HEK293 (cell line): ENCODE measurements around the gene TCF3.

Experiments used
- GLIS1 ChIP-seq: fragments of 450-650 bp; formaldehyde crosslinking; IDR thresholded peaks from 2 replicates; pipeline ENCODE4 v1.5.1; 2016; ENCODE audit warnings: missing biosample characterization, missing genetic modification characterization
- HOXA7 ChIP-seq: sonication (generic); formaldehyde crosslinking; IDR thresholded peaks from 2 replicates; pipeline ENCODE4 v1.8.1; 2022; ENCODE audit warnings: missing genetic modification reagents, borderline replicate concordance
- KLF9 ChIP-seq: fragments of 450-650 bp; formaldehyde crosslinking; IDR thresholded peaks from 2 replicates; pipeline ENCODE4 v1.5.1; 2016; ENCODE audit warnings: missing biosample characterization, missing genetic modification characterization, low read depth
- PRDM1 ChIP-seq: fragments of 450-650 bp; formaldehyde crosslinking; IDR thresholded peaks from 2 replicates; pipeline ENCODE4; 2016; ENCODE audit warnings: missing biosample characterization, missing genetic modification characterization
- SCRT2 ChIP-seq: fragments of 450-650 bp; formaldehyde crosslinking; IDR thresholded peaks from 2 replicates; pipeline ENCODE4 v1.5.1; 2016; ENCODE audit warnings: missing biosample characterization, missing genetic modification characterization
- SP7 ChIP-seq: fragments of 450-650 bp; formaldehyde crosslinking; IDR thresholded peaks from 2 replicates; pipeline ENCODE4 v1.5.1; 2016; ENCODE audit warnings: missing biosample characterization, missing genetic modification characterization
- ZBTB20 ChIP-seq: fragments of 450-650 bp; formaldehyde crosslinking; IDR thresholded peaks from 2 replicates; pipeline ENCODE4 v1.5.1; 2016; ENCODE audit warnings: missing biosample characterization, missing genetic modification characterization
- ZBTB7A ChIP-seq: fragments of 450-650 bp; formaldehyde crosslinking; IDR thresholded peaks from 2 replicates; pipeline ENCODE4 v1.5.1; 2016; ENCODE audit warnings: low read depth, missing biosample characterization, missing genetic modification characterization
- ZEB2 ChIP-seq: fragments of 450-650 bp; formaldehyde crosslinking; IDR thresholded peaks from 2 replicates; pipeline ENCODE4 v1.5.1; 2016; ENCODE audit warnings: missing biosample characterization, missing genetic modification characterization
- ZFP3 ChIP-seq: fragments of 450-650 bp; formaldehyde crosslinking; IDR thresholded peaks from 2 replicates; pipeline ENCODE4 v1.5.1; 2016; ENCODE audit warnings: low read depth, missing biosample characterization, missing genetic modification characterization
- ZNF223 ChIP-seq: fragments of 450-650 bp; formaldehyde crosslinking; IDR thresholded peaks from 2 replicates; pipeline ENCODE4 v1.5.1; 2016; ENCODE audit warnings: missing biosample characterization, missing genetic modification characterization
- ZNF24 ChIP-seq: fragments of 450-650 bp; formaldehyde crosslinking; IDR thresholded peaks from 2 replicates; pipeline ENCODE4 v1.5.1; 2016; ENCODE audit warnings: missing biosample characterization, missing genetic modification characterization
- ZNF266 ChIP-seq: fragments of 450-650 bp; formaldehyde crosslinking; IDR thresholded peaks from 2 replicates; pipeline ENCODE4 v1.5.1; 2016; ENCODE audit warnings: missing biosample characterization, missing genetic modification characterization, low read depth
- ZNF426 ChIP-seq: fragments of 450-650 bp; formaldehyde crosslinking; IDR thresholded peaks from 2 replicates; pipeline ENCODE4 v1.5.1; 2017; ENCODE audit warnings: missing biosample characterization, missing genetic modification characterization, mild to moderate bottlenecking, inconsistent platforms, moderate library complexity
- ZNF48 ChIP-seq: fragments of 450-650 bp; formaldehyde crosslinking; IDR thresholded peaks from 2 replicates; pipeline ENCODE4 v1.5.1; 2016; ENCODE audit warnings: missing biosample characterization, missing genetic modification characterization
- ZNF549 ChIP-seq: fragments of 450-650 bp; IDR thresholded peaks from 2 replicates; pipeline ENCODE4 v1.5.1; 2018; ENCODE audit warnings: missing biosample characterization, missing genetic modification characterization, mild to moderate bottlenecking, inconsistent platforms, moderate library complexity
- ZNF585B ChIP-seq: fragments of 450-650 bp; formaldehyde crosslinking; IDR thresholded peaks from 2 replicates; pipeline ENCODE4 v1.5.1; 2016; ENCODE audit warnings: missing biosample characterization, missing genetic modification characterization
- ZNF621 ChIP-seq: fragments of 450-650 bp; formaldehyde crosslinking; IDR thresholded peaks from 2 replicates; pipeline ENCODE4 v1.5.1; 2017; ENCODE audit warnings: missing biosample characterization, missing genetic modification characterization
- ZNF660 ChIP-seq: fragments of 450-650 bp; IDR thresholded peaks from 2 replicates; pipeline ENCODE4 v1.5.1; 2018; ENCODE audit warnings: missing biosample characterization, mild to moderate bottlenecking, missing genetic modification characterization
- ZNF768 ChIP-seq: fragments of 450-650 bp; formaldehyde crosslinking; IDR thresholded peaks from 2 replicates; pipeline ENCODE4 v1.5.1; 2018; ENCODE audit warnings: missing biosample characterization, mild to moderate bottlenecking, missing genetic modification characterization
- TF ChIP-seq, protein P1 (sequence below): fragments of 450-650 bp; formaldehyde crosslinking; IDR thresholded peaks from 2 replicates; pipeline ENCODE4 v1.5.1; 2017; ENCODE audit warnings: missing biosample characterization, missing genetic modification characterization
- TF ChIP-seq, protein P2 (sequence below): fragments of 450-650 bp; formaldehyde crosslinking; IDR thresholded peaks from 2 replicates; pipeline ENCODE4 v1.5.1; 2016; ENCODE audit warnings: missing biosample characterization, missing genetic modification characterization
- TF ChIP-seq, protein P3 (sequence below): fragments of 450-650 bp; formaldehyde crosslinking; IDR thresholded peaks from 2 replicates; pipeline ENCODE4 v1.5.1; 2016; ENCODE audit warnings: missing biosample characterization, missing genetic modification characterization, low read depth
- TF ChIP-seq, protein P4 (sequence below): fragments of 450-650 bp; IDR thresholded peaks from 2 replicates; pipeline ENCODE4 v1.5.1; 2018; ENCODE audit warnings: missing biosample characterization, mild to moderate bottlenecking, missing genetic modification characterization
- TF ChIP-seq, protein P5 (sequence below): fragments of 450-650 bp; IDR thresholded peaks from 2 replicates; pipeline ENCODE4 v1.5.1; 2018; ENCODE audit warnings: missing biosample characterization, missing genetic modification characterization
- TF ChIP-seq, protein P6 (sequence below): fragments of 450-650 bp; formaldehyde crosslinking; IDR thresholded peaks from 2 replicates; pipeline ENCODE4 v1.5.1; 2017; ENCODE audit warnings: missing biosample characterization, missing genetic modification characterization
- TF ChIP-seq, protein P7 (sequence below): fragments of 450-650 bp; formaldehyde crosslinking; IDR thresholded peaks from 2 replicates; pipeline ENCODE4 v1.5.1; 2016; ENCODE audit warnings: missing biosample characterization, missing genetic modification characterization

Gene TCF3

DNA sequence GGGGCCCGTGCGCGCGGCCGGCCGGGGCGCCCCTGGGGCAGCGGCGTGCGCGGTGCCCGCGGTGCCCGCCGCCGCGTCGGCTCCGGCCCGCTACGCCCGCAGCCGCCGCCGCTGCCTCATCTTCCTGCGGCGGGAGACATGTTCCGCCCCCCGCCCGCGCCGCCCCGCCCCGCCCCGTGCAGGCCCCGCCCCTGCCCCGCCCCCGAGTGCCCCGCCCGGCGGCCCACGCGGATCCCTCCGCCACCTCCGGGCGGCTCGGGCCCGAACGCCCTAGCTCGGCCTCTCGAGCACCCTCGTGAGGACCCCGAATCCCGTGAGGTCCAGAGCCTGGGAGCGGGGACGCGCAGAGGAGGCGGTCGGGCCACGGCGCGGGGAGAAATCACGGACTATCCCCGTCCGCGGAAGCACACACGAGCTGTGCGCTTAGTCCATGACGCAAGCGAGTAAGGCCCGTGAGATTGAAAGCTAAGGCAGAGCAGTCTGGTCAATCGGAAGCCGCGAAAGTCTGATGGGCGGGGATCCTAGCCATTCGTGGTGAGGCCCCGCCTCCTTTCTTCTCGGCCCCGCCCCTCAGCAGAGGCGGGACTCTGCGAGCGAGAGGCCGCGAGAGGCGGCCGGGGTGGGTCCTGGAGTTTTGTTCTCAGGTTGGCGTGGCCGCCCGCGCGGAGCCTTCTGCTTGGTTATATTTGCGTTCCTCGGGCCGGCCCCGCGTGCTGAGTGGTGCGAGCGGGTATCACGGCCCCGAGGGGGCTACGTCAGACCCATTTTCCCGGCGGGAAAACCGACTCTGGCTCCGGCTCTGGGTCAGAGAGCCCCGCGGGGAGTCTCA is at the start of gene TCF3 (continued):
- TF ChIP-seq, protein P1, sequence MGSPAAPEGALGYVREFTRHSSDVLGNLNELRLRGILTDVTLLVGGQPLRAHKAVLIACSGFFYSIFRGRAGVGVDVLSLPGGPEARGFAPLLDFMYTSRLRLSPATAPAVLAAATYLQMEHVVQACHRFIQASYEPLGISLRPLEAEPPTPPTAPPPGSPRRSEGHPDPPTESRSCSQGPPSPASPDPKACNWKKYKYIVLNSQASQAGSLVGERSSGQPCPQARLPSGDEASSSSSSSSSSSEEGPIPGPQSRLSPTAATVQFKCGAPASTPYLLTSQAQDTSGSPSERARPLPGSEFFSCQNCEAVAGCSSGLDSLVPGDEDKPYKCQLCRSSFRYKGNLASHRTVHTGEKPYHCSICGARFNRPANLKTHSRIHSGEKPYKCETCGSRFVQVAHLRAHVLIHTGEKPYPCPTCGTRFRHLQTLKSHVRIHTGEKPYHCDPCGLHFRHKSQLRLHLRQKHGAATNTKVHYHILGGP (tag by site-specific recombination), result 0 out of 2 replicates have a peak, but pooled peaks have one; percentile 48
- no peak for TF ChIP-seq ZNF585B (tag by site-specific recombination)
- peak; percentile 97 for TF ChIP-seq SP7 (tag by site-specific recombination)
- TF ChIP-seq ZNF426 (tag by site-specific recombination), result no peak
- no peak for TF ChIP-seq PRDM1 (tag by site-specific recombination)
- TF ChIP-seq GLIS1, result peak; percentile 75
- TF ChIP-seq ZNF549, result no peak
- TF ChIP-seq, protein P2, sequence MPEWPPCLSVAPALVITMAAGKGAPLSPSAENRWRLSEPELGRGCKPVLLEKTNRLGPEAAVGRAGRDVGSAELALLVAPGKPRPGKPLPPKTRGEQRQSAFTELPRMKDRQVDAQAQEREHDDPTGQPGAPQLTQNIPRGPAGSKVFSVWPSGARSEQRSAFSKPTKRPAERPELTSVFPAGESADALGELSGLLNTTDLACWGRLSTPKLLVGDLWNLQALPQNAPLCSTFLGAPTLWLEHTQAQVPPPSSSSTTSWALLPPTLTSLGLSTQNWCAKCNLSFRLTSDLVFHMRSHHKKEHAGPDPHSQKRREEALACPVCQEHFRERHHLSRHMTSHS, result peak; percentile 77
- peak; percentile 99 for TF ChIP-seq KLF9
- TF ChIP-seq ZNF660, result peak; percentile 82
- TF ChIP-seq HOXA7, result no peak
- no peak for TF ChIP-seq ZFP3 (tag by site-specific recombination)
- TF ChIP-seq, protein P3, sequence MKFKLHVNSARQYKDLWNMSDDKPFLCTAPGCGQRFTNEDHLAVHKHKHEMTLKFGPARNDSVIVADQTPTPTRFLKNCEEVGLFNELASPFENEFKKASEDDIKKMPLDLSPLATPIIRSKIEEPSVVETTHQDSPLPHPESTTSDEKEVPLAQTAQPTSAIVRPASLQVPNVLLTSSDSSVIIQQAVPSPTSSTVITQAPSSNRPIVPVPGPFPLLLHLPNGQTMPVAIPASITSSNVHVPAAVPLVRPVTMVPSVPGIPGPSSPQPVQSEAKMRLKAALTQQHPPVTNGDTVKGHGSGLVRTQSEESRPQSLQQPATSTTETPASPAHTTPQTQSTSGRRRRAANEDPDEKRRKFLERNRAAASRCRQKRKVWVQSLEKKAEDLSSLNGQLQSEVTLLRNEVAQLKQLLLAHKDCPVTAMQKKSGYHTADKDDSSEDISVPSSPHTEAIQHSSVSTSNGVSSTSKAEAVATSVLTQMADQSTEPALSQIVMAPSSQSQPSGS, result peak; percentile 99
- no peak for TF ChIP-seq ZNF223 (tag by site-specific recombination)
- TF ChIP-seq ZNF266 (tag by site-specific recombination), result no peak
- peak; percentile 50; the same call in 1 of the 2 replicates for TF ChIP-seq ZBTB20 (tag by site-specific recombination)
- peak; percentile 91 for TF ChIP-seq ZEB2 (tag by site-specific recombination)
- no peak for TF ChIP-seq ZNF48 (tag by site-specific recombination)
- TF ChIP-seq ZNF768, result no peak
- TF ChIP-seq, protein P4, sequence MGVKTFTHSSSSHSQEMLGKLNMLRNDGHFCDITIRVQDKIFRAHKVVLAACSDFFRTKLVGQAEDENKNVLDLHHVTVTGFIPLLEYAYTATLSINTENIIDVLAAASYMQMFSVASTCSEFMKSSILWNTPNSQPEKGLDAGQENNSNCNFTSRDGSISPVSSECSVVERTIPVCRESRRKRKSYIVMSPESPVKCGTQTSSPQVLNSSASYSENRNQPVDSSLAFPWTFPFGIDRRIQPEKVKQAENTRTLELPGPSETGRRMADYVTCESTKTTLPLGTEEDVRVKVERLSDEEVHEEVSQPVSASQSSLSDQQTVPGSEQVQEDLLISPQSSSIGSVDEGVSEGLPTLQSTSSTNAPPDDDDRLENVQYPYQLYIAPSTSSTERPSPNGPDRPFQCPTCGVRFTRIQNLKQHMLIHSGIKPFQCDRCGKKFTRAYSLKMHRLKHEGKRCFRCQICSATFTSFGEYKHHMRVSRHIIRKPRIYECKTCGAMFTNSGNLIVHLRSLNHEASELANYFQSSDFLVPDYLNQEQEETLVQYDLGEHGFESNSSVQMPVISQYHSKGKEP (tag by site-specific recombination), result peak; percentile 9; the same call in 1 of the 2 replicates
- TF ChIP-seq, protein P5, sequence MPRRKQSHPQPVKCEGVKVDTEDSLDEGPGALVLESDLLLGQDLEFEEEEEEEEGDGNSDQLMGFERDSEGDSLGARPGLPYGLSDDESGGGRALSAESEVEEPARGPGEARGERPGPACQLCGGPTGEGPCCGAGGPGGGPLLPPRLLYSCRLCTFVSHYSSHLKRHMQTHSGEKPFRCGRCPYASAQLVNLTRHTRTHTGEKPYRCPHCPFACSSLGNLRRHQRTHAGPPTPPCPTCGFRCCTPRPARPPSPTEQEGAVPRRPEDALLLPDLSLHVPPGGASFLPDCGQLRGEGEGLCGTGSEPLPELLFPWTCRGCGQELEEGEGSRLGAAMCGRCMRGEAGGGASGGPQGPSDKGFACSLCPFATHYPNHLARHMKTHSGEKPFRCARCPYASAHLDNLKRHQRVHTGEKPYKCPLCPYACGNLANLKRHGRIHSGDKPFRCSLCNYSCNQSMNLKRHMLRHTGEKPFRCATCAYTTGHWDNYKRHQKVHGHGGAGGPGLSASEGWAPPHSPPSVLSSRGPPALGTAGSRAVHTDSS, result peak; percentile 47; the same call in 1 of the 2 replicates
- TF ChIP-seq, protein P6, sequence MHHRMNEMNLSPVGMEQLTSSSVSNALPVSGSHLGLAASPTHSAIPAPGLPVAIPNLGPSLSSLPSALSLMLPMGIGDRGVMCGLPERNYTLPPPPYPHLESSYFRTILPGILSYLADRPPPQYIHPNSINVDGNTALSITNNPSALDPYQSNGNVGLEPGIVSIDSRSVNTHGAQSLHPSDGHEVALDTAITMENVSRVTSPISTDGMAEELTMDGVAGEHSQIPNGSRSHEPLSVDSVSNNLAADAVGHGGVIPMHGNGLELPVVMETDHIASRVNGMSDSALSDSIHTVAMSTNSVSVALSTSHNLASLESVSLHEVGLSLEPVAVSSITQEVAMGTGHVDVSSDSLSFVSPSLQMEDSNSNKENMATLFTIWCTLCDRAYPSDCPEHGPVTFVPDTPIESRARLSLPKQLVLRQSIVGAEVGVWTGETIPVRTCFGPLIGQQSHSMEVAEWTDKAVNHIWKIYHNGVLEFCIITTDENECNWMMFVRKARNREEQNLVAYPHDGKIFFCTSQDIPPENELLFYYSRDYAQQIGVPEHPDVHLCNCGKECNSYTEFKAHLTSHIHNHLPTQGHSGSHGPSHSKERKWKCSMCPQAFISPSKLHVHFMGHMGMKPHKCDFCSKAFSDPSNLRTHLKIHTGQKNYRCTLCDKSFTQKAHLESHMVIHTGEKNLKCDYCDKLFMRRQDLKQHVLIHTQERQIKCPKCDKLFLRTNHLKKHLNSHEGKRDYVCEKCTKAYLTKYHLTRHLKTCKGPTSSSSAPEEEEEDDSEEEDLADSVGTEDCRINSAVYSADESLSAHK (tag by site-specific recombination), result peak; percentile 74
- TF ChIP-seq ZNF24 (tag by site-specific recombination), result peak; percentile 89; the same call in 1 of the 2 replicates
- TF ChIP-seq ZBTB7A (tag by site-specific recombination), result peak; percentile 92
- TF ChIP-seq, protein P7, sequence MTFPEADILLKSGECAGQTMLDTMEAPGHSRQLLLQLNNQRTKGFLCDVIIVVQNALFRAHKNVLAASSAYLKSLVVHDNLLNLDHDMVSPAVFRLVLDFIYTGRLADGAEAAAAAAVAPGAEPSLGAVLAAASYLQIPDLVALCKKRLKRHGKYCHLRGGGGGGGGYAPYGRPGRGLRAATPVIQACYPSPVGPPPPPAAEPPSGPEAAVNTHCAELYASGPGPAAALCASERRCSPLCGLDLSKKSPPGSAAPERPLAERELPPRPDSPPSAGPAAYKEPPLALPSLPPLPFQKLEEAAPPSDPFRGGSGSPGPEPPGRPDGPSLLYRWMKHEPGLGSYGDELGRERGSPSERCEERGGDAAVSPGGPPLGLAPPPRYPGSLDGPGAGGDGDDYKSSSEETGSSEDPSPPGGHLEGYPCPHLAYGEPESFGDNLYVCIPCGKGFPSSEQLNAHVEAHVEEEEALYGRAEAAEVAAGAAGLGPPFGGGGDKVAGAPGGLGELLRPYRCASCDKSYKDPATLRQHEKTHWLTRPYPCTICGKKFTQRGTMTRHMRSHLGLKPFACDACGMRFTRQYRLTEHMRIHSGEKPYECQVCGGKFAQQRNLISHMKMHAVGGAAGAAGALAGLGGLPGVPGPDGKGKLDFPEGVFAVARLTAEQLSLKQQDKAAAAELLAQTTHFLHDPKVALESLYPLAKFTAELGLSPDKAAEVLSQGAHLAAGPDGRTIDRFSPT (tag by site-specific recombination), result no peak
- TF ChIP-seq ZNF621 (tag by site-specific recombination), result 0 out of 2 replicates have a peak, but pooled peaks have one; percentile 74
- peak; percentile 60; the same call in 1 of the 2 replicates for TF ChIP-seq SCRT2 (tag by site-specific recombination)
